HG02571 (cell line): Measurements from ENCODE around the gene IL1RL2.

Source experiments
- ATAC-seq: cut with Tn5 transposase; IDR thresholded peaks from one replicate; pipeline ENCODE4 v1.9.1; 2021; ENCODE audit warnings: mild to moderate bottlenecking, moderate library complexity; ENCODE audit not compliant: unreplicated experiment

The IL1RL2 gene

DNA sequence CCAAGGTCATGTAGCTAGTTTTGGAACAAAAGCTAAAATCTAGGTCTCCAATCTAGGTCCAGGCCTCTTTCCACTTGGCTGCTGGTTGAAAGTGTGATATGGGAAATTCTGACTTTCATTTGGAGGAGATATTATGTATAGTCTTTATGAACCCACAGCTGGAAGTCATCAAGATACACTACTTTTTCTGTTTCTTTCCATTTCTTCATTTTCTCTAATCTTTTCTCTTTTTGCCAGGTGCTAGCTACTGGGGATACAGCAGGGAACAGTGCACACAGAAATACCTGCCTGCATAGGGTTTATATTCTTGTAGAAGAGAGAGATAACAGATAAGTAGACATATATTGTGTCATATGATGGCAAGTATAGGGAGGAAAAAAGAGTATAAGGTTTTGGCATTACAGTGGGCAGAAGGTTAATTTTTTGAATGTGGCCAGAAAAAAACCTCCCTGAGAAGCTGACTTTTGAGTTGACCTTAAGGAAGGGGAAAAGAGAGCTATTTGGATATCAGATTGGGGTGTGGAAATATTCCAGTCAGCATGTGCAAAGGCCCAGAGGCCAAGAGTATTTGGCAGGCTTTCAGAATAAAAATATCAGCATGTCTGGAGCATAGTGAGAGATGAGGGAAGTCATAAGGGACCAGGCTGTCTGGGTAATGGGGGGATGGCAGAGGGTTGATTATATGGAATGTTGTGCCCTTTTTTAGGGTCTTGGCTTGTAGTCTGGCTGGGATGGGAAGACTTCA is 28.6 kb upstream of the IL1RL2 start:
- ATAC-seq, result no peak

DNA sequence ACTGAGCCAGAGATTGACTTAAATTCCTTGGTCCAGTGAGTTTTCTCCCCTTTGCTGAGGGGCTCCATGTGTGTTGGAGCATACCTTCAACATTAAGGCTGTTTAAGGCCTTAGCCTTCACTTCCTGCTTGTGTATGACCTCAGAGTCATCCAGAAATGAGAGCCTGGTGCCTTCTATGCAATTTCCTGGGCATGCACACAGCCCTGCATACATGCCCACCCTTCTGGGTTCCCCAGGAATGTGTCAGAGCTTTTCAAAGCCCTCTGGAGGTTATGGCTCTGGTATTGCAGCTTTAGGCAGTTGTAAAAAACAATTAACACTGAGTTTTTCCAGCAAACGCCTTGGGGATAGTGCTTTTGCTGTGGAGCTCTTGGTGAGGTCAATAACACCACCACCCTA is 27.5 kb upstream of the IL1RL2 start:
- ATAC-seq, result no peak

DNA sequence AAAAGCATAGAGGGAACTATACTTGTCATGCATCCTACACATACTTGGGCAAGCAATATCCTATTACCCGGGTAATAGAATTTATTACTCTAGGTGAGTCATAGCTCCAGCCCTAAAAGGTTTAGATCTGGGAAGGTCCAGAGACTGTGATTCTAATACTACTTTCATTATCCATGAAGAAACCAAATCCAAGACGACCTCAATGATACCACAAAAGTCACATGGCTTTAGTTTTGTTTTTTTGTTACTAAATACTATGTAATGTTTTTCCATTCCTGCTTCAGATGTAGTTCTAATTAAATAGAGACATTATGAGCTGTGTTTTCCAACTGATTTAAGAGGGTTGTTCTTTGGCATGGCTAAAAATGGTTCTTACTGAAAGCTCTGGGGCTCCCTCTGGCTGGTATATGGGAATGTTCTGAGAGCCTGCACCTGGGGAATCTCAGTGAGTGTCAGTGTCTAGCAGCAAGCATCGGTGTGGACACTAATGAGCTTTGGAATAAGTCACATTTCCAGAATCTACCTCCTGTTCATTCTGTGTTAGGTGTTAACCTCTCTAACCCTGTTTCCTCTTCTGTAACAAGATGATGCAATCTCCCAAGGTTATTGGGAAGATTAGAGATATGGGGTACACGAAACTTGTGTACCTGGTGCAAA is 20.5 kb upstream of the IL1RL2 start:
- ATAC-seq, result no peak

DNA sequence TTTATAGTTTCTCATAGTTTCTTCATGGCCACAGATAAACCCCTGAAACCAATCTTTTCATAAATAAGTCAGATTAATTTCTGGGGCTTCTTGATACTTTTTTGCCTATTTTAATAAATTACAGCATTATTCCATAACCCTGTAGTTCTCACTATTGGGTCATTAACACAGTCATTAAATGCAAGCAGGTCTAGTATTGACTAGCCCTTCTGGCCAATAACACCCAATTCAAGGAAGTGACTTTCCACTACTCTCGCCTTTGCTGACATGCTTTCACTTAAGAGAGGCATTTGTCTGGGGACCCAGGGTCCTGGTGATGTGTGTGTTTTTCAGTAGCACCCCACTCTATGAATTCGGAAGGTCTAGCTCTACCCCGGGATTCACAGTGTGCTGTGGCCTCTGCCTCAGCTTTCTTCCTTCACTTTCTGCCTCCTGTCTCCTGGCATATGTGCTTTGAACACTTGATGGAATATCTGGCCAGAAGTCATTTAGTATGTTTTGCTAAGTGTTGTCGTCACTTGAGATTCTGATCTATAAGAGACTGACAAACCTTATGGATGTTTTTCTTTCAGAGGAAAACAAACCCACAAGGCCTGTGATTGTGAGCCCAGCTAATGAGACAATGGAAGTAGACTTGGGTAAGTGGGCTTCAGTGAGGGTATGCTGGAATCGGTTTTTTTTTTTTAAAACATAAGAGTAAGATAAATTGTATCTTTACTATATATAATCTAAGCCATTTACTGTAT is 18.6 kb upstream of the IL1RL2 start:
- ATAC-seq, result no peak

DNA sequence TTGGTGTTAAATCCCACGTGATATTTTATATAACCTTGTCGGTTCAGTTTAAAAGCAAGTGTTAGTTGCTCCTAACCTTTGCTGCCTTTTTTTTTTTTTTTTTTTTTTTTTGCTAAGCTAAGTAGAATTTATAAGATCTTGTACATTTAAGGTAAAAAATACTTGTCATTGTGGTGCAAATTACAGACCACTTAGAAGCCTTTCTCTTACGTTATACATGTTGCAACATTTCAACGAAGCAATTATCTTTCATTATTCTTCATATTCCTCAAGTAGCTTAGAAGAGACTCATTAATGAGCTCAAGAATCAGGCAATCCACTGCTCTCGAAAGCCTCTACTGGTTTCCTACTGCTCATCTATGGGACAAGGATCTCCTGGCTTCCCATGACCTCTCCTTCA is 14.9 kb upstream of the IL1RL2 start:
- no peak for ATAC-seq

DNA sequence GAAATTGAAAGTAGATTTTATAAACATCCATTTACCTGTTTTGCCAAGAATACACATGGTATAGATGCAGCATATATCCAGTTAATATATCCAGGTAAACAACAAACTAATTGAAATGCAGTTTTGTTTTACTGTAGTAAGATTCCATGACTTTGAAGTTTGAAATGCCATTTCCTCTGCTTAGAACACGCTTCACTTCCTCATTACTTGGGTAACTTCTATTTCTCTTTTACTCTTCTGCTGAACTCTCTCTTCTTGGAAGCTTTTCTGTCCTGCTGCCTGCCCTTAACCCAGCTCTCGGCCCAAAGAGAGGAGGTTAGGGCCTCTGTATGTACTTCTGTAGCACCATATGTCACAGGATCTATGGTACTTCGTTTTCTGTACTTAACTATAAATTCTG is 14.1 kb upstream of the IL1RL2 start:
- no peak for ATAC-seq

- no peak for ATAC-seq
Measured at GRCh38 chr2:102176172-102176571, 10.7 kb upstream of the IL1RL2 start.

DNA sequence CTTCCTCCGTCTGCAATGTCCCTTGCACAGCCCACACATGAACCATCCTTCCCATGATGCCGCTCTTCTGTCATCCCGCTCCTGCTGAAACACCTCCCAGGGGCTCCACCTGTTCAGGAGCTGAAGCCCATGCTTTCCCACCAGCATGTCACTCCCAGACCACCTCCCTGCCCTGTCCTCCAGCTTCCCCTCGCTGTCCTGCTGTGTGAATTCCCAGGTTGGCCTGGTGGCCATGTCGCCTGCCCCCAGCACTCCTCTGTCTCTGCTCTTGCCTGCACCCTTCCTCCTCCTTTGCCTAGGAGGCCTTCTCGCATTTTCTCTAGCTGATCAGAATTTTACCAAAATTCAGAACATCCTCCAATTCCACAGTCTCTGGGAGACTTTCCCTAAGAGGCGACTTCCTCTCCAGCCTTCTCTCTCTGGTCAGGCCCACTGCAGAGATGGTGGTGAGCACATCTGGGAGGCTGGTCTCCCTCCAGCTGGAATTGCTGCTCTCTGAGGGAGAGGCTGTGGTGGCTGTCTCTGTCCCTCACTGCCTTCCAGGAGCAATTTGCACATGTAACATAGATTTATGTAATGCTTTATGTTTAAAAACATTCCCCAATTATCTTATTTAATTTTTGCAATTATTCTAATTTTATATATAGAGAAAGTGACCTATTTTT is 8.9 kb upstream of the IL1RL2 start:
- no peak for ATAC-seq

DNA sequence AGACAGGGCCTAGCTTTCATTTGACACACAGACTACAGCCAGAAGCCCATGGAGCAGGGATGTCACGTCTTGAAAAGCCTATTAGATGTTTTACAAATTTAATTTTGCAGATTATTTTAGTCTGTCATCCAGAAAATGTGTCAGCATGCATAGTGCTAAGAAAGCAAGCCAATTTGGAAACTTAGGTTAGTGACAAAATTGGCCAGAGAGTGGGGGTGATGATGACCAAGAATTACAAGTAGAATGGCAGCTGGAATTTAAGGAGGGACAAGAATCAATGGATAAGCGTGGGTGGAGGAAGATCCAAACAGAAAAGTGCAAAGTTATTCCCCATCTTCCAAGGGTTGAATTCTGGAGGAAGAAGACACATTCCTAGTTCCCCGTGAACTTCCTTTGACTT is 7.8 kb upstream of the IL1RL2 start:
- no peak for ATAC-seq

GRCh38 chr2:102179788-102180686 is 6.8 kb upstream of the IL1RL2 start:
- no peak for ATAC-seq

DNA sequence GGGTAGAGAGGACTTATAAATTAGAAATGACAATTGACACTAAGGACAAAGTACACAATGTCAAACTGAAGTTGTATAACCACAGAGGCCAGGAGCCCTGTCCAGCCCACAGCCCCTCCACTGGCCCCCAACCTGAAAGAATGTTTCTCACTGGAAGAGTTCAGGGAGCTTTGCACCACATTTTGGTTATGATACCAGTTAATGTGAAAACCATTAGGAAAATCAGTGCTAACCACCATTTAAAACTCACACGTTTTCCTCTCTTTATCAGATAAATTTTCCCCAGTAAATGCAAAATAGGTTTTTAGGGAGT is 6.2 kb upstream of the IL1RL2 start:
- no peak for ATAC-seq

DNA sequence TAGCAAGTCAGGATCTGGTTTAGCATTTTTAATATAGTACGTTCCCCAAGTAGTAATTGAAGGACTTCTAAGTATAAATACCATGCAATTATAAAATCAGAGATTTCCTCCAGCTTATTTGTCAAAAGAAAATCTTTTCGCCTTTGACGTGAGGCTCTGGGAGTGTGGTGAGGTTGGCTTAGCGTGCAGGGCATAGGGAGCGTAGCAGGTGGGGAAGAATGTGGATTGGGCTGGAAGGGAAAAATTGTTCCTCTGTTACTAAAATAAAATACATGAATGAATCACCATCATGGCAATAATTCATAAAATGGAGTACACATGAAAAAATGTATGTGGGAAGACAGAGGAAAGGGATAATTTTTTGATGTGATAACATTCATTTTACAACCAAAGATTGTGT is 5.4 kb upstream of the IL1RL2 start:
- ATAC-seq, result no peak

- no peak for ATAC-seq
Measured at GRCh38 chr2:102181919-102182635, 4.7 kb upstream of the IL1RL2 start.

- no peak for ATAC-seq
Measured at GRCh38 chr2:102184018-102184417, 2.8 kb upstream of the IL1RL2 start.

DNA sequence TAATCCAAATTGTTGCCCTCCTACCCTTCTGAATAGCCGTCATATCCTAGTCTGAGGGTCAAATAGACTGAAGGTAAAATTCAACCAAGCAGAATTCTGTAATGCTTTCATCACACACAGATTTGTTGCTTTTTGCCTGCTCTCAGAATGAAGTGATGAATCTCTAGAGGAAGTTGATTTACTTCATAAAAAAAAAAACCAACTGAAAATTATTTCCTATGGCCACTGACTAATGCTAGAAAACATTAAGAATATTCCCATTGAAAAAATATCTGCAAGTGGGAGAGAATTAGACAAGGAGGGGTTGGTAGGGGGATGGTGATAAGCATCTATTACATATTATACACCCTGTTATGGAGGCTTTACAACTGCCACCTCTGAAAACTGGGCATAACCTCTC is 2.3 kb upstream of the IL1RL2 start:
- no peak for ATAC-seq

DNA sequence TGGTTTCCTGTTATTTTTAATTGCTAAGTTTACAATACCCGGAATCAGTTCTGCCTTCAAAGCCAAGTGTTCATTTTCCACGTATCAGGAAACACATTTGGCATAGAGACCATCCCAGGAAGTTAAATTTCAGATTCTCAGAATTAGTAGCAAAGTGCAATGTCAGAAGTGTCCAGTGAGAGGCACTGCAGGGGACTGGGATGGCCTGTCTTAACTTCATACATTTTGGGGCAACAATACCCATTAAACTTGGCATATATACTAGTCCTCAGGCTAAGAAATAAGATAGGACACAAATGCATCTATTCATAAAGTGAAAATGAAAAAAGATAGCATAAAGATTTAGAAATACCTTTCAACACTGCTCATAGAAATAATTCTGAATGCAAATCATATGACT is 1.5 kb upstream of the IL1RL2 start:
- no peak for ATAC-seq

DNA sequence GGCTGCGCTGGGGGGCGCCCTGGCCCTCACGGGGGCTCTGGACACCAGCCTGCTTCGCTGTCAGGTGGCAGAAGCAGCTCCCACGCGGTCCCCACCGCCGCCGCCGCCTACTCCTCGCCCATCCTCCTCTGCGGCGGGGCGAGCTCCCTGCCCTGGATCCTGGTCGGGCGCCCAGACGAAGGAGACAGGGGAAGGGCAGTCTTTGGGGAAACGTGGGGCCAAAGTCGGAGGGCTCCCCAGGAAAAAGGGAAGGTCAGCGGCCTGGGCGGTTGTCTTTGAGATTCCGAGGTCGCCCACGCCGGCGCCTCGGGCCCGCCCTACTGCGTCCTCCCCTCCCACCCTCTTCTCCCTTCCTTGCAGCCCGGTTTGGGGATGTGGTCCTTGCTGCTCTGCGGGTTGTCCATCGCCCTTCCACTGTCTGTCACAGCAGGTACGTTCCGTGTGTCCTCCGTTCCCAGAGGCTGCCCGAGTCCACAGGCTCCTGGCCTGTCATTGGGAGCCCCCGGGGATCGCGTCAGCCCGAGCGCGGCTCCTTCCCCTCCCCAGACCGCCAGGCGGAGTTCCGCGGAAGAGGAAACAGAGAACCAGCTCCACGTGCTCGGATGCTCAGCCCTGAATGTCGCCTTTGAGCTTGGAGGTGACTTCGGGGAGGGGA is 800 bp downstream of the IL1RL2 start:
- no peak for ATAC-seq

GRCh38 chr2:102190430-102191107 is 3.7 kb downstream of the IL1RL2 start:
- ATAC-seq, result no peak

- ATAC-seq, result no peak
Measured at GRCh38 chr2:102191501-102191900, 4.7 kb downstream of the IL1RL2 start.
